CD4-positive, CD25-positive, alpha-beta regulatory T cell (primary cell): ENCODE data around the gene DCBLD2. TPM values are rescaled to one million over a fixed set of nuclear protein-coding genes. Genes with fewer than 3 reads are reported as not detected.

Experiments
- ATAC-seq, 2 donors: fragments of 150-1000 bp; cut with Tn5 transposase; one replicate each; pipeline ENCODE4 v1.10.0; 2021; ENCODE audit warnings: low read depth in 2 of 2, moderate number of reproducible peaks in 2 of 2, moderate library complexity in 1 of 2
- DNase-seq, 3 donors: peaks; one replicate each; pipeline versions ENCODE4 v3.0.0 to v3.0.0-alpha.2; 2012 to 2022; ENCODE audit warnings: mixed read lengths in 1 of 3
- H3K27ac ChIP-seq: one replicate; pipeline ENCODE4 v1.7.0; 2013; ENCODE audit warnings: mild to moderate bottlenecking, low read length; ENCODE audit not compliant: insufficient read depth, poor library complexity, severe bottlenecking
- H3K27me3 ChIP-seq: one replicate; pipeline ENCODE4 v1.7.0; 2013; ENCODE audit warnings: low read length; ENCODE audit not compliant: control insufficient read depth, insufficient read depth
- H3K36me3 ChIP-seq: one replicate; pipeline ENCODE4 v1.7.0; 2013; ENCODE audit warnings: mild to moderate bottlenecking, low read length, moderate library complexity; ENCODE audit not compliant: control insufficient read depth, insufficient read depth
- H3K4me1 ChIP-seq: 2 replicates; pipeline ENCODE4 v1.7.0; 2013; ENCODE audit warnings: mild to moderate bottlenecking, low read length; ENCODE audit not compliant: insufficient read depth, control insufficient read depth, poor library complexity, severe bottlenecking
- H3K4me3 ChIP-seq: one replicate; pipeline ENCODE4 v1.7.0; 2013; ENCODE audit warnings: low read depth, mild to moderate bottlenecking, low read length, moderate library complexity
- H3K9me3 ChIP-seq, 2 experiments: 1 replicate in 1 of 2; 2 replicates in 1 of 2; pipeline ENCODE4 v1.7.0; 2013; ENCODE audit warnings: low read length in 2 of 2, mild to moderate bottlenecking in 1 of 2, moderate library complexity in 1 of 2; ENCODE audit not compliant: control insufficient read depth in 2 of 2
- H3K27ac Mint-ChIP-seq, 3 donors: one replicate each; pipeline ENCODE4 v1.8.0; 2020 to 2022; ENCODE audit warnings: mild to moderate bottlenecking in 3 of 3, mixed read lengths in 3 of 3, moderate library complexity in 2 of 3
- H3K27me3 Mint-ChIP-seq: one replicate; pipeline ENCODE4 v1.8.0; 2022; ENCODE audit warnings: mild to moderate bottlenecking, mixed read lengths
- H3K36me3 Mint-ChIP-seq: one replicate; pipeline ENCODE4 v1.8.0; 2020; ENCODE audit warnings: mixed read lengths
- H3K4me1 Mint-ChIP-seq, 4 donors: one replicate each; pipeline ENCODE4 v1.8.0; 2020 to 2022; ENCODE audit warnings: mixed read lengths in 4 of 4, mild to moderate bottlenecking in 1 of 4
- H3K4me3 Mint-ChIP-seq, 4 donors: one replicate each; pipeline ENCODE4 v1.8.0; 2020 to 2022; ENCODE audit warnings: mild to moderate bottlenecking in 4 of 4, mixed read lengths in 4 of 4, moderate library complexity in 3 of 4
- H3K9me3 Mint-ChIP-seq, 7 donors: one replicate each; pipeline ENCODE4 v1.8.0; 2020 to 2022; ENCODE audit warnings: mixed read lengths in 7 of 7, mild to moderate bottlenecking in 3 of 7, moderate library complexity in 2 of 7
- polyA plus RNA-seq, 4 donors: library from polyadenylated mRNA; unstranded; fragments of 300-500 nt; fragmentation: Illumina TruSeq; gene quantifications; one replicate each; pipeline ENCODE4 v1.2.3, GENCODE V29; 2021
- total RNA-seq: library from RNA; stranded (reverse); gene quantifications from one replicate; pipeline ENCODE4 v1.2.3, GENCODE V29; 2022

DCBLD2 gene
- total RNA-seq = 1.5 TPM
- 1 to 10 TPM in 1 of 4 donors, under 1 TPM in 3; 0.18 to 1.1 (median 0.64) TPM for polyA plus RNA-seq

- H3K9me3 ChIP-seq = no peaks in the 10 kb centered on the region
- Mint-ChIP-seq H3K4me1 (peaks cover 4 to 28% (median 7%) of the 10 kb centered on the region in 4 donors), H3K9me3 (peaks cover 0 to 4% (median 0%) of the 10 kb centered on the region in 7 donors), H3K36me3 (no peaks in the 10 kb centered on the region), H3K27me3 (peaks cover 36% of the 10 kb centered on the region), H3K4me3 (peak within 1 kb of the TSS; percentile 93 to 98 (median 94)), H3K27ac (peak within 1 kb of the TSS; percentile 59 to 86 (median 63))
- H3K4me3 ChIP-seq = peak within 1 kb of the TSS; percentile 60
- H3K27ac ChIP-seq = peak within 1 kb of the TSS; percentile 33
- ATAC-seq = peak; percentile 97 to 98
- no peaks in the 10 kb centered on the region for H3K36me3 ChIP-seq
- H3K4me1 ChIP-seq = peaks cover 16% of the 10 kb centered on the region
- H3K27me3 ChIP-seq = peaks cover 12% of the 10 kb centered on the region
- DNase-seq = peak; percentile 82 to 99 (median 88)
Observed at GRCh38 chr3:98901392-98902350, at the start of gene DCBLD2. Gene DCBLD2, minus strand, starts transcription at chr3:98901695. Its CDS starts 369 bp downstream, at chr3:98901326.

GRCh38 chr3:98945666-98946065 lies 44.2 kb upstream of the DCBLD2 start:
- Mint-ChIP-seq H3K27me3 (no peaks in the 10 kb centered on the region), H3K4me1 (no peaks in the 10 kb centered on the region), H3K4me3 (no peak overlapping the region), H3K36me3 (no peaks in the 10 kb centered on the region), H3K9me3 (peaks cover 0 to 2% (median 0%) of the 10 kb centered on the region in 7 donors), H3K27ac (no peak overlapping the region)
- no peak overlapping the region for H3K27ac ChIP-seq
- H3K4me1 ChIP-seq = no peaks in the 10 kb centered on the region
- no peak overlapping the region for H3K4me3 ChIP-seq
- H3K36me3 ChIP-seq = no peaks in the 10 kb centered on the region
- no peaks in the 10 kb centered on the region for H3K27me3 ChIP-seq
- no peaks in the 10 kb centered on the region for H3K9me3 ChIP-seq
- DNase-seq (no peak), ATAC-seq (no peak)

- Mint-ChIP-seq H3K27me3 (no peaks in the 10 kb centered on the region), H3K4me1 (no peaks in the 10 kb centered on the region), H3K4me3 (no peak overlapping the region), H3K9me3 (peaks cover 0 to 3% (median 0%) of the 10 kb centered on the region in 7 donors), H3K27ac (no peak overlapping the region), H3K36me3 (no peaks in the 10 kb centered on the region)
- Histone ChIP-seq H3K27me3 (no peaks in the 10 kb centered on the region), H3K9me3 (no peaks in the 10 kb centered on the region), H3K4me3 (no peak overlapping the region), H3K4me1 (no peaks in the 10 kb centered on the region), H3K27ac (no peak overlapping the region), H3K36me3 (no peaks in the 10 kb centered on the region)
- ATAC-seq (no peak), DNase-seq (no peak)
Observed at GRCh38 chr3:98945101-98945524, 43.6 kb upstream of the DCBLD2 start.

GRCh38 chr3:98930413-98930812 lies 28.9 kb upstream of the DCBLD2 start:
- Histone ChIP-seq H3K4me3 (no peak overlapping the region), H3K4me1 (no peaks in the 10 kb centered on the region), H3K36me3 (no peaks in the 10 kb centered on the region), H3K9me3 (no peaks in the 10 kb centered on the region), H3K27me3 (no peaks in the 10 kb centered on the region), H3K27ac (no peak overlapping the region)
- no peaks in the 10 kb centered on the region for H3K27me3 Mint-ChIP-seq
- H3K27ac Mint-ChIP-seq = no peak overlapping the region
- H3K4me1 Mint-ChIP-seq = no peaks in the 10 kb centered on the region
- no peak for DNase-seq
- H3K9me3 Mint-ChIP-seq = peaks cover 2 to 16% (median 12%) of the 10 kb centered on the region in 7 donors
- H3K4me3 Mint-ChIP-seq = no peak overlapping the region
- H3K36me3 Mint-ChIP-seq = no peaks in the 10 kb centered on the region
- ATAC-seq = no peak

- no peaks in the 10 kb centered on the region for H3K36me3 Mint-ChIP-seq
- no peaks in the 10 kb centered on the region for H3K4me1 Mint-ChIP-seq
- no peak overlapping the region for H3K27ac Mint-ChIP-seq
- Histone ChIP-seq H3K27me3 (no peaks in the 10 kb centered on the region), H3K36me3 (no peaks in the 10 kb centered on the region), H3K4me3 (no peak overlapping the region), H3K9me3 (no peaks in the 10 kb centered on the region), H3K4me1 (no peaks in the 10 kb centered on the region), H3K27ac (no peak overlapping the region)
- ATAC-seq (no peak), DNase-seq (no peak)
- peaks cover 4% of the 10 kb centered on the region for H3K27me3 Mint-ChIP-seq
- no peak overlapping the region for H3K4me3 Mint-ChIP-seq
- peaks cover 0 to 5% (median 0%) of the 10 kb centered on the region in 7 donors for H3K9me3 Mint-ChIP-seq
Observed at GRCh38 chr3:98921957-98922356, 20.5 kb upstream of the DCBLD2 start.

GRCh38 chr3:98920166-98920565 lies 18.7 kb upstream of the DCBLD2 start:
- Mint-ChIP-seq H3K36me3 (no peaks in the 10 kb centered on the region), H3K9me3 (peaks cover 0 to 5% (median 0%) of the 10 kb centered on the region in 7 donors), H3K4me1 (no peaks in the 10 kb centered on the region), H3K27me3 (peaks cover 6% of the 10 kb centered on the region), H3K27ac (no peak overlapping the region), H3K4me3 (no peak overlapping the region)
- Histone ChIP-seq H3K4me1 (no peaks in the 10 kb centered on the region), H3K4me3 (no peak overlapping the region), H3K9me3 (no peaks in the 10 kb centered on the region), H3K27ac (no peak overlapping the region), H3K27me3 (no peaks in the 10 kb centered on the region), H3K36me3 (no peaks in the 10 kb centered on the region)
- ATAC-seq (no peak), DNase-seq (no peak)

- Histone ChIP-seq H3K27me3 (no peaks in the 10 kb centered on the region), H3K4me1 (no peaks in the 10 kb centered on the region), H3K36me3 (no peaks in the 10 kb centered on the region), H3K27ac (no peak overlapping the region), H3K9me3 (no peaks in the 10 kb centered on the region), H3K4me3 (no peak overlapping the region)
- Mint-ChIP-seq H3K4me3 (no peak overlapping the region), H3K27me3 (peaks cover 18% of the 10 kb centered on the region), H3K27ac (no peak overlapping the region), H3K4me1 (no peaks in the 10 kb centered on the region), H3K36me3 (no peaks in the 10 kb centered on the region), H3K9me3 (peaks cover 0 to 5% (median 0%) of the 10 kb centered on the region in 7 donors)
- no peak for ATAC-seq
- DNase-seq = no peak
Observed at GRCh38 chr3:98918586-98918985, 17.1 kb upstream of the DCBLD2 start.
